ENCODE measurements around the gene PIEZO1.

Gene PIEZO1

DNA sequence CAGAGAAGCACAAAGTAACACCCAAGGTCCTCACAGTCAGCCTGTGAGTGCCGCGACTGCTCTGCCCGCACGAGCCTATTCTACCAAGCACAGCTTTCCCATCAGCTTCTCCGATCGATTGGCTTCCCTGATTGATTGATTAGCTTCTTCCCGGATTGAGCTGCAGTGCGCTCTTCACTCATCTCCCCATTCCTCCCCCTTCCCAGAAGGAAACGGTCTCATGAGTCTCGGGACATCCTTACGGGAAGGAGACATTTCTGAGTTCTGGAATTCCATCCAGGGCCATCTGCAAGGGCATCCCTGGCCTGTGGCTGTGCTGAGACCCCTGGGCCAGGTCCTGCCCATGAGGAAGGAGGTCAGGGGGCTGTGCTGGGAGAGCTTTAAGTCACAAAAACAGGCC, 18.0 kb downstream of the PIEZO1 start:
- no peak for DNase-seq
- TF ChIP-seq POLR2A (IDR thresholded peaks at IDR 0.05; ENCODE audit: low read length) (no peak), GATA1 (IDR thresholded peaks at IDR 0.05; ENCODE audit: low read depth, low read length) (no peak)

DNA sequence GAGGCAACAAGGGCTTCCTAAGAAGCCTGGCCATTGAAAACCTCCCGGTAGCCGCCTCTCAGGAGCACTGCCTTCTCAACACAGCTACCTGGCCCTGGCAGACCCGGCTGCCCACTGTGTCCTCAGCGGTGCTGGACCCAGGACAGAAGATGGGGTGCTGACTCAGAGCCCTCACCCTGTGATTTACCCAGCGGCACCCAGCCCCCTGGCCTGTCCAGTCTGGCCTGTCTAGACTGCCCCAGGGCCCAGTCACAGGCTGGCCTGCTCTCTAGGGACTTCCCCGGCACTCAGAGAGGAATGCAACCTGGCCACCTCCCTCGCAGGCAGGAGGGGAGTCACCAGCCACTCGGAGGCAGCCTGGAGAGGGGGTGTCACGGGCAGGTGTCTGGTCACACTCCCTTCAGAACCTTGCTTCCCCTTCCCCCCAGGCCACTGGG, 20.1 kb downstream of the PIEZO1 start:
- TF ChIP-seq GATA1 (IDR thresholded peaks at IDR 0.05; ENCODE audit: low read depth, low read length) (no peak), POLR2A (IDR thresholded peaks at IDR 0.05; ENCODE audit: low read length) (no peak)
- no peak for DNase-seq

DNA sequence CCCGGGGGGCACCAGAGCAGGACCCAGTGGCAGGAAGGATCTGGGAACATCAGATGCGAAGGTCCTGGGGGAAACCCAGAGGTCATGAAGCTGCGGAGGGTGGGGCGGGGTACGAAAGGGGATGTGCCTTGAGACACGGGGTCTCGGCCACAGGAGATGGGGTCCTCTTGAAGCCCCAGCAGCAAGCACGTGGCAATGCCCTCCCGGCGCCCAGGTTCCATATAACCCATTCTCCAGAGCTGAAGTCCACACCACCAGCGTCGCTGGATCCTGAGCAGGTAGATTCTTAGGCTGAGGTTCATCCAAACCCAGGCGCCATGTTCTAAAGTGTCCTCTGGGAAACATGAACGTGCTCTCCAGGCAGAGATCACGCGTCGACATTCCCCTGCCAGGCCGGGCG, 20.9 kb downstream of the PIEZO1 start:
- no peak for TF ChIP-seq GATA1 (IDR thresholded peaks at IDR 0.05; ENCODE audit: low read depth, low read length)
- no peak for TF ChIP-seq POLR2A (IDR thresholded peaks at IDR 0.05; ENCODE audit: low read length)
- no peak for DNase-seq

DNA sequence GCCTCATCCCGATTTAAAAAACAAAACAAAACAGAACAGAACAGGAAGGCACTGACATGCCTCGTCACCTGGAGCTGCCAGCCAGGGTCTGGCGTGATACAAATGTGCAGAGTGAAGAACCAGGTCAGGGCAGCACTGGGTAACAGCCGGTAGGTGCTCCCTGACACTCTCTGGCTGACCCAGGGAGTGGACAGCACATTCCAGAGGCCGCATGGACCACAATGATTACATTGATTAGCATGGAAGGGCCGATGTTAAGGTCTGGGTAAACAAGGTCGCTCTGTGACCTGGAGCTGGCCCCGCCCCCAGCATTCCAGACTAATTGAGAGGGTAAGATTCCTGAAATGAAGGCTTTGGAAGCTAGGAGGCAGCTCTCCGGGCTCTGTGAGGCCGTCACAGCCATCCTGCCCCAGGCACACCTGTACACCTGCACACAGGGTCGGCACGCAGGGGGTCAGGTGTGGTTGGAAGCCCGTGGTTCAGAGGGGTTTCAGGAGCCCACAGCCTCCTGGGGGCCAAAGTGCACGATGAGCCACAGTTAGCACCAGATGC, 21.4 kb downstream of the PIEZO1 start:
- DNase-seq = no peak
- TF ChIP-seq POLR2A (IDR thresholded peaks at IDR 0.05; ENCODE audit: low read length) (no peak), GATA1 (IDR thresholded peaks at IDR 0.05; ENCODE audit: low read depth, low read length) (no peak)

DNA sequence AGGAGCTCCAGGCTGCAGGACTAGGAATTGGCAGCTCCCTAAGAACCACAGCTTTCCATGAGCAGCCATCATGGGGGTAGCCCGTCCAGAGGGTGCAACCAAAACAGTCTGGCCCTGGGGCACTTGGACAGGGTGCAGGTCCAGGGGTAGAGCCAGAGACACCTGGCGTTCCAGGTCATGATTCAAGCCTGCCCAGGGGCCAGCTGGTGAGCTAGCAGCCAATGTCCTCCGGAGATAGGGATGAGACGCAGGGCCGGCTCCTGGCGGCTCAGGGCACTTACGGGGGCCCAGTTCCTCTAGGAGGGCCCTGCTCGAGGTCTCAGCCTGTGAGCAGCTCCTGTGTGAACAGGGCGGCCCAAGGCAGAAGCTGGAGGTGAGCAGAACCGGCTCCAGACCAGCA, 22.1 kb downstream of the PIEZO1 start:
- TF ChIP-seq POLR2A (IDR thresholded peaks at IDR 0.05; ENCODE audit: low read length) = no peak
- no peak for TF ChIP-seq GATA1 (IDR thresholded peaks at IDR 0.05; ENCODE audit: low read depth, low read length)
- DNase-seq = no peak

DNA sequence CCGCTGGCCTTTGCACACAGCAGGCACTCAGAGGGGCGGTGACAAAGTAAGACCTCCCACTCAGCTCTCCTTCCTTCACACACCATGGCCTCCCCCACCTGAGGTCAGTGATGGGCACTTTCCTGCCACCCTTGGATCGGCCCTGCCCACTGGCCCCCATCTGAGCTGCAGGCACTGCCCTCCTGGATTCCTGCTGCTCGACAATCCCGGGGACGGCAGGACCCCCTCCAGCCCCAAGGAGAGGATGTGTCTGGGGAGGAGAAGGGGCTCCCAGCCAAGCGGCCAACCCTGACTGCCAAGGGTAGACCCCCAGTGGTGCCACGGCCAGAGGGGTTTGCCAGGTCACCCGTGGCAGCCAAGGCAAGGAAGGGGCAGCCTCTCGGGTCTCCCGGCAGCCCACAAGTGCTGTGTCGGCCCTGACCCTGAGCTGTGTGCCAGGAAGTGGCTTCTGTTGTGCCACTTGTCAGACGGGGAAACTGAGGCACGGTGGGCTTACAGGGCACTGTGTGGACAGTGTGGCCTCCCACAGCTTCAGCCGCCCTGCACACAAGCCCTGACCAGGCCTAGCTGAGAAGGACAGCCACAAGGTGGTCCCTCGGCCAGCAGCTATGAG, 22.7 kb downstream of the PIEZO1 start:
- DNase-seq = no peak
- no peak for TF ChIP-seq GATA1 (IDR thresholded peaks at IDR 0.05; ENCODE audit: low read depth, low read length)
- TF ChIP-seq POLR2A (IDR thresholded peaks at IDR 0.05; ENCODE audit: low read length) = no peak

DNA sequence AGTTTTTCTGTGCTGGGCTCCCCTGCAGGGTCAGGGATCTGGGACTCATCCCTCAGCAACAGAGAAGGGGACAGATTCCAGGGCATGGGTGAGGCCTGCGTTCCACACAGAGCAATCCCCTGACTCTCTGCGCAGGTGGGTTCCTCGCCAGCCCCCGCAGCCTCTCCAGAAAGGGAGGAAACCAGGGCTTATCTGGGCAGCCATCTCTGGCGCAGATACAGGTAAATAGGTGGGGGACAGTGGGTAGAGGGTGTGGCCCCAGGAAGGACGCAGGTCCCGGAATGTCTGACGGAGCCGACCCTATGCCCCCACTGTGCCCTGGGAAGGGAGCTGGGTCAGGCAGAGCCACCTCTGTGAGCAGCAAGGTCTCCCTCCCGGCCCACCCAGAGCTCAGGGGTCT, 23.2 kb downstream of the PIEZO1 start:
- TF ChIP-seq GATA1 (IDR thresholded peaks at IDR 0.05; ENCODE audit: low read depth, low read length) = no peak
- no peak for TF ChIP-seq POLR2A (IDR thresholded peaks at IDR 0.05; ENCODE audit: low read length)
- no peak for DNase-seq

DNA sequence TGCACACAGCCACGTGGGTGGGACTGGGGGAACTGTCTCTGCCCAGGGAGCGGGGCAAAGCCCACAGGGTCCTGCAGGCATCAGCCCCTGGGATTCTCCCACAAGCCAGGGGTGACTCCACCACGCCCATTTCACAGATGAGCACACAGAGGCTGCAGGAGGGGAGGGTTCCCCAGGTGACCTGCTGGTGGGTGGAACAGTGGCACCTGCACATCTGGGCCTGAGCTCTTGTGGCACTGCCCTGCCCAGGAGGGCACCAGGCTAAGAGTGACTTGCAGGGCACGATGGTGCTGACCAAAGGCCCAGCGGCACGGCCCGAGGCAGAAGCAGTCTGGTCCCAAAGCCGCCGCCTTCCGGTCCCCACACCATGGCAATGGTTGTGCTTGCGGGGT, 23.9 kb downstream of the PIEZO1 start:
- TF ChIP-seq GATA1 (IDR thresholded peaks at IDR 0.05; ENCODE audit: low read depth, low read length) (no peak), POLR2A (IDR thresholded peaks at IDR 0.05; ENCODE audit: low read length) (no peak)
- no peak for DNase-seq

DNA sequence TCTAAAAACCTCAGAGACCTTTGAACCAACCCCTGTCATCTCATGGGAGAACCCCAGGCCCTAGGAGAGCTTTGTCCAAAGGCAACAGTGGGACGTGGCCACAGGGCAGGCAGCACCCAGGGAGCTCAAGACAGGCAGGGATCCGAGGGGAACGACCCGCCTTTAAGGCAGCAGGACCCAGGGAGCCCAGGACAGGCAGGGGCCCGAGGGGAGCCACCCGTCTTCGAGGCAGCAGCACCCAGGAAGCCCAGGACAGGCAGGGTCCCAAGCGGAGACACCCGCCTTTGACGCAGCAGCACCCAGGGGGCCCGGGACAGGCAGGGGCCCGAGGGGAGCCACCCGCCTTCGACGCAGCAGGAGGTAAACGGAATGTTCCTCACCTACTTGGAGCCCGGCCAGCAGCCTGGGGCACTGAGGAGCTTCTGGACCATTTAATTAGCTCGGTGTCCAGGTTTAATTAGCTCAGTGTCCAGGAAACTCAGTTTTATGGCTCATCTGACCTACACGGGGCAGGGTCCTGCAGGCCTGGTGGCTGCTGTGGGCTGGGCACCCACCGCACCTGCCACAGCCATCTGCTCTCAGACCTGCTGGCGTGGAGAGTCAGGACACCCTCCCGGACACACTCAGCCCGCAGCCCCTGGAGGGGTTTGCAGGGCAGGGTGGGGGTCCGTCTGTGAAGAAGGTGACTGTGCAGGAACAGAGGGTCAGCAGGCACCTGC, 24.4 kb downstream of the PIEZO1 start:
- DNase-seq = no peak
- TF ChIP-seq GATA1 (IDR thresholded peaks at IDR 0.05; ENCODE audit: low read depth, low read length) = no peak
- no peak for TF ChIP-seq POLR2A (IDR thresholded peaks at IDR 0.05; ENCODE audit: low read length)

DNA sequence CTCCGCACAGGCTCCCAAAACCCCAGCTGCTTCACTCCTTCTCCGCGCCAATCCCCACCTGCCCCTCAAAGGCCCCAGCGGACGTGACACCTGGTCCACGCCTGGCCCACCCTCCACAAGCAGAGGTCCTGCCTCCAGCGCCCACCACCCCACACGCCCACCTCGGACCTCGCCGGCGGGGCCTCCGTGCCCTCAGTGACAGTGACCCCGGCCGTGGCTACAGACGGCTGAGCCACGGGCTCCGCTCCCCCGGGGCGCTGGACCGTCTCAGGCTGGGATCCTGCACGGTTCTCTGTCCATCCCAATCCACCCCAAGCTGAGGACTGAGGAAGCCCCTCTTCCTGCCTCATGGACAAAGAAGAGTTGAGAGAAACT, 25.1 kb downstream of the PIEZO1 start:
- no peak for TF ChIP-seq GATA1 (IDR thresholded peaks at IDR 0.05; ENCODE audit: low read depth, low read length)
- no peak for TF ChIP-seq POLR2A (IDR thresholded peaks at IDR 0.05; ENCODE audit: low read length)
- no peak for DNase-seq

DNA sequence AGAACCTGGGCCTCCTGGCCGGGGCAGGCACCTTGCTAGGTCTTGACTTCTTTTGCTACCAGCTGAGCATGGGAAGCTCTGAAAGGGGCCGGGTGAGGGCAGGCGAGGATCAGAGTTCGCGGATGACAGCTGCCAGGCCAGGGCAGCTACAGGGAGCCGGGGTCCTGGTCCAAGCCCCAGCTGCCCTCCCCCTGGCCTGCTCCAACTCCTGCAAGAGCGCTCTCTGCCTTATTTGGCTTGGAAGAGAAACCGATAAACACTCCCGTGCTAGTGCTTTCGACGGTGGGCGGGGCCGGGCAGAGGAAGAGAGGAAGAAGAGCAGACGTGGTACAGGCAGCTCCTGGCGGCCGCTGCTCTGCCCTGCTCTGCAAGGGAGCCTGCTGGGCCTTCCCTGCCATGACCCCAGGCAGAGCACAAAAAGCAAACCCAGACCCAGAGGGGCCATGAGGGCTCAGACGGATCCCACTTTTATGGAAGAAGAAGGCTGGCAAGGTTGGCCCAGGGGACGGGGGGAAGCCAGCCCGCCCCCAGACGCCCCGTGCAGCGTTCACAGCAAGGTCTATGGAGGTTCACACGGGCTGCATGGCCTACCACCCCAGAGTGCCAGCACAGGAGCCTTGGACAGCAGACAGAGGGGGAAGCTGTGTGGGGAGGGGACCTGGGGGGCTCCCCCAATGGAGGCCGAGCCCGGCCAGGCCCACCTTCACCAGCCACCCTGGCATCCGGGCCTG, 25.6 kb downstream of the PIEZO1 start:
- TF ChIP-seq POLR2A (IDR thresholded peaks at IDR 0.05; ENCODE audit: low read length) (no peak), GATA1 (IDR thresholded peaks at IDR 0.05; ENCODE audit: low read depth, low read length) (no peak)
- DNase-seq = peak; percentile 55 to 71

DNA sequence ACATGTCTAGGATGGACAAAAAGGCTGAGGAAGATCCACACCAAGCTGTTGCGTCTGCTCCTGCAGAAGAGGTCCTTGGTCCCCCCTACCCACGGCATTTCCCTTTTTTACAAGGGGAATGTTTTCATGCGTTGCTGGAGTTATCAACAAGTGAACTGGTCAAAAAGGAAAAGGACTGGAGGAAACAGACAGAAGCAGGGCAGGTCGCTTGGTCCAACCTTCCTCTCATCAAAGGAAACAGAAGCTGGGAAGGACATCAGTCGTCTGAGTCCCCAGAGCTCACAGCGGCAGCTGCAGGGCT, 26.1 kb downstream of the PIEZO1 start:
- TF ChIP-seq POLR2A (IDR thresholded peaks at IDR 0.05; ENCODE audit: low read length) (no peak), GATA1 (IDR thresholded peaks at IDR 0.05; ENCODE audit: low read depth, low read length) (no peak)
- DNase-seq = no peak

DNA sequence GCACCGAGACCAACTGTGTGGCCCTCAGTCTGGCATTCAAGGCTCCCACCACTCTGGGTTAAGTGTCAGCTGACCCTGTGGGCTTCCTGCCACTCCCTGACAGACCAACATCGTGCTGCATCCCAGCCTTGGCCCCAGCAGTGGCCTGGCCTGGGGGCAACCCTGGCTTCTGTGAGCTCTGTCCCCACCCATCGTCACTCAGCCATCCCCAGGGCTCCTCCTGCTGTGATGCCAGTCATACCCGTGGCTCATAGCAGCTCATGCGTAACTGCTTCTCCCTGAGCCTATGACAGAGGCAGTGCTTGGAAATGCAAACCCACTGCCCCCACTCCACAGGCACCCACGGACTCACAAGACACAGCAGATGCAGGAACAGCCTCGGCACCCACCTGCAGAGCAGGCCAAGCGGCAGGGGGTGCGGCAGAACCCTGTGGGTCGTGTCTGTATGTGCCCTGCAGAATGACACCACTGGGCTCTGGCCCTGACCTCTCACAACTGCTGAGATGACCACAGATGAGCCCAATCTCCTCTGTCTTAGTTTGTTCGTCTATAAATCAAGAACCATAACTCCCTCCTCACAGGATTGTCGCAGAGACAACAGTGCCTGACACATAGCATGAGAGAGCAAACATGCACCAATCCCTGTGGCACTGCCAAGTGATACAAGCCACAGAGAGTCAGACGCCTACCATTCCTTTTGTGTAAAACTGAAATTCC, 26.6 kb downstream of the PIEZO1 start:
- TF ChIP-seq GATA1 (IDR thresholded peaks at IDR 0.05; ENCODE audit: low read depth, low read length) (no peak), POLR2A (IDR thresholded peaks at IDR 0.05; ENCODE audit: low read length) (no peak)
- no peak for DNase-seq
